Uterus (tissue), 4 donors: ENCODE measurements around the gene NAXE. TPM values are rescaled to one million over a fixed set of nuclear protein-coding genes. Genes with fewer than 3 reads are reported as not detected.
"Not testable (repeated sequence)": the region's sequence is repeated elsewhere in the genome, so short reads cannot be mapped to it uniquely, and the experiment has no call there.

Experiments used
- DNase-seq, 2 donors: peaks; one replicate each; pipeline ENCODE4 v3.0.0-alpha.2; 2019 to 2020
- H3K27ac ChIP-seq, 2 donors: fragments of 200-600 bp; sonication (generic); 1 replicate in 1 of 2; 2 replicates in 1 of 2; pipeline ENCODE4 v1.5.1; 2016 to 2018
- H3K27me3 ChIP-seq, 2 donors: fragments of 200-600 bp; sonication (generic); one replicate each; pipeline ENCODE4 v1.5.1; 2018 to 2019; ENCODE audit warnings: control low read depth in 1 of 2
- H3K36me3 ChIP-seq, 2 donors: fragments of 200-600 bp; sonication (generic); one replicate each; pipeline ENCODE4 v1.5.1; 2019; ENCODE audit warnings: control low read depth in 1 of 2
- H3K4me1 ChIP-seq, 2 donors: fragments of 200-600 bp; sonication (generic); one replicate each; pipeline ENCODE4 v1.5.1; 2018 to 2019; ENCODE audit warnings: control low read depth in 1 of 2
- H3K4me3 ChIP-seq, 2 donors: fragments of 200-600 bp; sonication (generic); 1 replicate in 1 of 2; 2 replicates in 1 of 2; pipeline ENCODE4 v1.5.1; 2018 to 2019; ENCODE audit warnings: mild to moderate bottlenecking in 1 of 2
- H3K9me3 ChIP-seq, 2 donors: fragments of 200-600 bp; sonication (generic); one replicate each; pipeline ENCODE4 v1.5.1; 2019; ENCODE audit warnings: control low read depth in 1 of 2
- CTCF ChIP-seq, 4 experiments: fragments of 200-600 bp in 2 of 4; fragments of 450-650 bp in 2 of 4; sonication (generic) in 2 of 4; IDR thresholded peaks; one replicate each; pipeline ENCODE4 v1.5.1; 2016 to 2019; ENCODE audit warnings: antibody characterized with exemption in 4 of 4, mild to moderate bottlenecking in 2 of 4, moderate library complexity in 1 of 4
- POLR2A ChIP-seq, 2 donors: fragments of 450-650 bp; IDR thresholded peaks; one replicate each; pipeline ENCODE4 v1.6.1; 2016; ENCODE audit warnings: antibody characterized with exemption in 2 of 2, mild to moderate bottlenecking in 1 of 2, moderate library complexity in 1 of 2
- intact Hi-C: fragments of 100-400 bp; cut with DNase I; formaldehyde crosslinking; loops from one replicate; pipeline ENCODE4 v1.15.1; 2023; ENCODE audit warnings: low total_unique reads
- total RNA-seq, 4 donors: library from RNA; depleted of rRNA in 3 of 4; stranded (reverse); fragments of >200 nt in 3 of 4; gene quantifications; one replicate each; pipeline versions ENCODE4 v1.1.0 to v1.2.4, GENCODE V29; 2014 to 2023
- donor health status: DM: yes; HTN: yes; CAD: no.

The NAXE gene
- total RNA-seq, 4 donors from 2014 or later = 39.5 to 74.4 (median 52.2) TPM

DNA sequence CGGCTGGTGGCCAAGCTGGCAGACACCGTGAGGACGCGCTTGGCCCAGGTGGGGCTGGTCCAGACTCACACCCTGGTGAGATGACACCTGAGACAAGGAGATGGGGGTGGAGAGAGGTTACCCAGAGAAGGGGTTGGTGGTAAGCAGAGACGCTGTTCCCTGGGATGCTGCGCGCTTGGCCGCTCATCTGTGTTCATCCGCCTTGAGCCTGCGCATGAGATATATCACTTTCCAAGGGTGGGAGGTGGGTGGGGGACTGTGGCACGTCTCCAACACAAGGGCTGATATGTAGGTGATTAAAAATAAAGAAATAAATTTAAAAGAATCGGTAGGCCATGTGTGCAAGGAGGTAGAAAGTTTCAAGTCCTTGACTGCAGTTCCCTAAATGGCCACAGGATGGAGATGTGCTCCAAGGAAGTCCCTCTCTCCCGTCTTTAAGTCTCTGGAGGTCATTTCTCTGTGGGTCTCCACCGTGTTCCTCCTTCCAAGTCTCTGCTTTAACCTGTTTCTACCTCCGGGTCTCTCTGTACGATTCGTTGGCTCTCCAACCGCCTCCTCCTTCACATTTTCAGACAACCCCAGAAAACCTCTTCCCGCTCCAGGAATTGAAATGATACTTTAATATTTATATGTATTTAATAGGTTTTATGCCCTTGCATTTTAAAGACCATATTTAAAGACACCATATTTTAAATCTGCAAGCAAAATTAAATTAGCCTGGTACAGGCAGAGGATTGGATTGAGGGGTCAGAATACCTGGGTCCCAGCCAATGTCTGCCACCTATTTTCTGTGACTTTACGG lies 7.6 kb upstream of the NAXE start:
- DNase-seq = peak; percentile 67 to 83
- no peak for TF ChIP-seq POLR2A (IDR thresholded peaks at IDR 0.05)
- peak; percentile 89 to 92 (median 92) for TF ChIP-seq CTCF (IDR thresholded peaks at IDR 0.05)
- intact Hi-C loops = no loop called here
- Histone ChIP-seq H3K9me3 (no peaks in the 10 kb centered on the region), H3K4me1 (no peaks in the 10 kb centered on the region), H3K36me3 (no peaks in the 10 kb centered on the region), H3K27me3 (no peaks in the 10 kb centered on the region), H3K4me3 (no peak overlapping the region), H3K27ac (no peak overlapping the region)

DNA sequence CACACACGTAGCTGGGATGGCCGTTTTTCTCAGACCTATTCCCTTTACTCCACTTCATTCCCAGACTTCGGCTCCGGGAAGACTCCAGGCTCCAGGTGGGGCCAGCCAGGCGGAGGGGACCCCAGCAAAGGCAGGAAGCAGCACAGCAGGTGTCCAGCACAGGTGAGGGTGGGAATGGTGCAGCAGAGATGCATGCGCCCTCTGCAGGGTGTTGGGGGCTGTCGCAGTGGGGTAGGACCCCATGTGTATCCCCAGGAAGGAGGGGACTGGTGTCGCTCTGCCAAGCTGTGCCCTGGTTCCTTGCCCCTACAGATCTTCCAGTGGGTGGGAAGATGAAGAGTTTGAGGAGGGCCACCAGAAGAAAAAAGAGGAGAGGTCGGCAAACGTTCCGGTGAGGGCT lies 6.8 kb upstream of the NAXE start:
- no peak overlapping the region for H3K27ac ChIP-seq
- intact Hi-C loops = no loop called here
- H3K36me3 ChIP-seq = no peaks in the 10 kb centered on the region
- no peak overlapping the region for H3K4me3 ChIP-seq
- no peak for TF ChIP-seq CTCF (IDR thresholded peaks at IDR 0.05)
- no peak for TF ChIP-seq POLR2A (IDR thresholded peaks at IDR 0.05)
- no peaks in the 10 kb centered on the region for H3K9me3 ChIP-seq
- H3K4me1 ChIP-seq = no peaks in the 10 kb centered on the region
- DNase-seq = no peak
- H3K27me3 ChIP-seq = no peaks in the 10 kb centered on the region

- intact Hi-C loops = no loop called here
- Histone ChIP-seq H3K9me3 (no peaks in the 10 kb centered on the region), H3K27me3 (no peaks in the 10 kb centered on the region), H3K27ac (no peak overlapping the region), H3K4me1 (no peaks in the 10 kb centered on the region), H3K4me3 (no peak overlapping the region), H3K36me3 (no peaks in the 10 kb centered on the region)
- no peak for DNase-seq
- TF ChIP-seq POLR2A (IDR thresholded peaks at IDR 0.05) (no peak), CTCF (IDR thresholded peaks at IDR 0.05) (no peak)
Measured at GRCh38 chr1:156586323-156586722, 5.3 kb upstream of the NAXE start.

DNA sequence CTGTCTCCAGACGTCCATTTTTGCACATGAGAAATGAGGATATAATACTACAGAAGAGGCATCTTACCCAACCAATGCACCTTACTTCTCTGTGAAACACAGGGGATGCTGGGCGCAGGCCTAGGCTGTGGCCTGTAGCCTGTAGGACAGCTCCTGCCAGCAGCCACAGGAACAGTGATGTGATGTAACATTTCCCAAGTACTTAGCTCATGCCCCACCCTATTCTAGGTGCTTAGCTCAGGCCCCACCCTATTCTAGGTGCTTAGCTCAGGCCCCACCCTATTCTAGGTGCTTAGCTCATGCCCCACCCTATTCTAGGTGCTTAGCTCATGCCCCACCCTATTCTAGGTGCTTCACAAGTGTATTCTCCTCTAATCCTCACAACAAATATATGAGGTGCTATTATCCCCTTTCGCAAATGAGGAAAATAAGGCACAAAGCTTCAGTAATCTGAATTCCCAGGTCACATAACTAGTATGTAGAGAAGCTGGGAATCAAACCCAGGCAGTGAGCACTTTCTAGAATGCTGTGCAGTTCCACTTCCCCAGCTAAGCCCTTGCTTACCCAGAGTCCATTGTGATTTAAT lies 4.6 kb upstream of the NAXE start:
- H3K4me3 ChIP-seq = no peak overlapping the region
- intact Hi-C loops = no loop called here
- no peaks in the 10 kb centered on the region for H3K4me1 ChIP-seq
- H3K27me3 ChIP-seq = no peaks in the 10 kb centered on the region
- no peaks in the 10 kb centered on the region for H3K9me3 ChIP-seq
- DNase-seq = no peak
- H3K36me3 ChIP-seq = no peaks in the 10 kb centered on the region
- no peak for TF ChIP-seq POLR2A (IDR thresholded peaks at IDR 0.05)
- no peak for TF ChIP-seq CTCF (IDR thresholded peaks at IDR 0.05)
- H3K27ac ChIP-seq = no peak overlapping the region

DNA sequence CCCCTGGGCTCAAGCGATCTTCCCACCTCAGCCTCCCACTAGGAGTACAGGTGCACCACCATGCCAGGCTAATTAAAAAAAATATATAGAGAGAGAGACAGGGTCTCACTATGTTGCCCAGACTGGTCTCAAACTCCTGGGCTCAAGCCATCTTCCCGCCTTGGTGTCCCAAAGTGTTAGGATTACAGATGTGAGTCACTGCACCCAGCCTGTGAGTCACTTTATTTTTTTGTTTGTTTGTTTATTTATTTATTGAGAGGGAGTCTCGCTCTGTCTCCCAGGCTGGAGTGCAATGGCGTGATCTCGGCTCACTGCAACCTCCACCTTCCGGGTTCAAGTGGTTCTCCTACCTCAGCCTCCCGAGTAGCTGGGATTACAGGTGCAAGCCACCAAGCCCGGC lies 3.6 kb upstream of the NAXE start:
- H3K9me3 ChIP-seq, DNase-seq, intact Hi-C loops: not testable (repeated sequence)

More for the DNA sequence above, 3.6 kb upstream of the NAXE start:
- H3K27me3 ChIP-seq, H3K4me3 ChIP-seq, H3K36me3 ChIP-seq, H3K27ac ChIP-seq, H3K4me1 ChIP-seq: not testable (repeated sequence)
